ENCODE measurements around the gene HCFC2.

DNA sequence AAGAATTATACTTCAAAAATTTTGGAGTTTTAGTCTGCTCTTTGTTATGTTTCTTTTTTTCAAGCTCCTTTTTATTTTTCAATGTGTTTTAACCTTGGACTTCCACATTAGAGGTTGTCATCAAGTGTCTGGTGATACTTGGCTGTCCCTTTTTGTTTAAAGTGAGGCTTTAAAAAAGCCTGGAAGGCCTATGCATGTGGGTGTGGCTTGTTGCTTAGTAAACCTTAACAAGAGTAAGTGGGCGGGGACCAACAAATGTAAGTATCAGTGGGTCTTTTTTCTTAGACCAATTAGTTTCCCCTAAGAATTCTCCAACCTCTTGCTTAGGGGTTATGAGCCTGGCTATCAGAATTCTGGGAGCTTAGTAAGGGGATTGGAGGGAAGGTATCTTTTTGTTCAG, 26.4 kb downstream of the HCFC2 start:
- TF ChIP-seq YY1 (IDR thresholded peaks at IDR 0.05; ENCODE audit: low read depth) (no peak), EP300 (IDR thresholded peaks at IDR 0.05; ENCODE audit: borderline replicate concordance) (no peak), EGR1 (IDR thresholded peaks at IDR 0.05) (no peak), MAX (IDR thresholded peaks at IDR 0.05) (no peak), NFIC (IDR thresholded peaks at IDR 0.05) (no peak), TAF1 (IDR thresholded peaks at IDR 0.05; ENCODE audit: low read depth) (no peak), CREB1 (IDR thresholded peaks at IDR 0.05; ENCODE audit: low read depth) (no peak), RAD21 (IDR thresholded peaks at IDR 0.05; ENCODE audit: low read depth) (no peak), TEAD4 (IDR thresholded peaks at IDR 0.05) (no peak), CEBPB (IDR thresholded peaks at IDR 0.05) (no peak), REST (IDR thresholded peaks at IDR 0.05; ENCODE audit: low read depth) (no peak), FOXM1 (IDR thresholded peaks at IDR 0.05; ENCODE audit: borderline replicate concordance, low read depth) (no peak)
- TF ChIP-seq, protein P1, sequence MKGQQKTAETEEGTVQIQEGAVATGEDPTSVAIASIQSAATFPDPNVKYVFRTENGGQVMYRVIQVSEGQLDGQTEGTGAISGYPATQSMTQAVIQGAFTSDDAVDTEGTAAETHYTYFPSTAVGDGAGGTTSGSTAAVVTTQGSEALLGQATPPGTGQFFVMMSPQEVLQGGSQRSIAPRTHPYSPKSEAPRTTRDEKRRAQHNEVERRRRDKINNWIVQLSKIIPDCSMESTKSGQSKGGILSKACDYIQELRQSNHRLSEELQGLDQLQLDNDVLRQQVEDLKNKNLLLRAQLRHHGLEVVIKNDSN (IDR thresholded peaks at IDR 0.05), result no peak
